GM21576 (cell line): ENCODE data around the gene KLK14.

Source experiments
- ATAC-seq: cut with Tn5 transposase; IDR thresholded peaks from one replicate; pipeline ENCODE4 v1.9.1; 2021; ENCODE audit warnings: mild to moderate bottlenecking, moderate library complexity; ENCODE audit not compliant: unreplicated experiment

KLK14 gene

GRCh38 chr19:51089786-51090185, 7.1 kb upstream of the KLK14 start:
- no peak for ATAC-seq

GRCh38 chr19:51086153-51086850, 3.6 kb upstream of the KLK14 start:
- ATAC-seq: no peak

- no peak for ATAC-seq
Observed at GRCh38 chr19:51084505-51084904, 1.8 kb upstream of the KLK14 start.

- ATAC-seq: no peak
Observed at GRCh38 chr19:51083783-51084182, 1.1 kb upstream of the KLK14 start.

- ATAC-seq: no peak
Observed at GRCh38 chr19:51083181-51083580, 494 bp upstream of the KLK14 start.

GRCh38 chr19:51081476-51081875, 1.2 kb downstream of the KLK14 start:
- no peak for ATAC-seq

- ATAC-seq: no peak
Observed at GRCh38 chr19:51079481-51080110, 3.1 kb downstream of the KLK14 start.

GRCh38 chr19:51078731-51079130, 4.0 kb downstream of the KLK14 start:
- ATAC-seq: no peak

- no peak for ATAC-seq
Observed at GRCh38 chr19:51078104-51078503, 4.6 kb downstream of the KLK14 start.

- ATAC-seq: no peak
Observed at GRCh38 chr19:51076631-51077213, 6.0 kb downstream of the KLK14 start.

GRCh38 chr19:51075998-51076397, 6.7 kb downstream of the KLK14 start:
- ATAC-seq: no peak

- ATAC-seq: no peak
Observed at GRCh38 chr19:51071095-51071405, 11.6 kb downstream of the KLK14 start.

GRCh38 chr19:51070334-51071094, 12.2 kb downstream of the KLK14 start:
- ATAC-seq: no peak

GRCh38 chr19:51066393-51067186, 16.1 kb downstream of the KLK14 start:
- no peak for ATAC-seq

GRCh38 chr19:51065221-51065960, 17.3 kb downstream of the KLK14 start:
- ATAC-seq: no peak

GRCh38 chr19:51064534-51065220, 18.0 kb downstream of the KLK14 start, which contains the start of gene KLK13:
Gene KLK13 (minus strand): TSS chr19:51065092. CDS start chr19:51065067, 25 bp downstream.
- ATAC-seq: no peak

GRCh38 chr19:51063664-51064063, 19.0 kb downstream of the KLK14 start:
- no peak for ATAC-seq

GRCh38 chr19:51060973-51061372, 21.7 kb downstream of the KLK14 start:
- no peak for ATAC-seq

- ATAC-seq: no peak
Observed at GRCh38 chr19:51060336-51060735, 22.4 kb downstream of the KLK14 start.

- no peak for ATAC-seq
Observed at GRCh38 chr19:51059715-51060114, 23.0 kb downstream of the KLK14 start.
